ENCODE results near the gene SMARCA4.

DNA sequence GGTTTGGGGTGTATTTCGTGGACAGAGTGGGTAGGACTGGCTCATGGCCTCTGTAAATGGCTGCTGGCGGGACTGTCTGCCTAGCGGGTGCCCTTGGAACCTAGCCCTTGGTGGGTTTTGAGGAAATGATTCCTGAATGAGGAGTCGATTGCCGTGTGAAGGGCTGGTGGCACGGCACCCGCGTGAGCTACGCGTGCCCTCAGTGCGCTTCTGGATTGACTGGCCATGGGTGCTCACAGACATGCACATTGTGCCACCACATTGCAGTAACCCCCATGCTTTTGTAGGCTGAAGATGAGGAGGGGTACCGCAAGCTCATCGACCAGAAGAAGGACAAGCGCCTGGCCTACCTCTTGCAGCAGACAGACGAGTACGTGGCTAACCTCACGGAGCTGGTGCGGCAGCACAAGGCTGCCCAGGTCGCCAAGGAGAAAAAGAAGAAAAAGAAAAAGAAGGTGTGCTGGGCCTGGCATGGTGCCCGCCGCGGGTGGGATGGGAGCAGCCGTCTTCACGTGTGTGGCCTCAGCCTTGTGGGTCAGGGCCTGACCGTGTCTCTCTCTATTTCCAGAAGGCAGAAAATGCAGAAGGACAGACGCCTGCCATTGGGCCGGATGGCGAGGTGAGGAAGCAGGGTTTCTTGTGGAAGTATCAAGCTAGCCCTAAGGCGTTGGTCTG, 35.2 kb downstream of the SMARCA4 start:
- TF ChIP-seq, protein P1, sequence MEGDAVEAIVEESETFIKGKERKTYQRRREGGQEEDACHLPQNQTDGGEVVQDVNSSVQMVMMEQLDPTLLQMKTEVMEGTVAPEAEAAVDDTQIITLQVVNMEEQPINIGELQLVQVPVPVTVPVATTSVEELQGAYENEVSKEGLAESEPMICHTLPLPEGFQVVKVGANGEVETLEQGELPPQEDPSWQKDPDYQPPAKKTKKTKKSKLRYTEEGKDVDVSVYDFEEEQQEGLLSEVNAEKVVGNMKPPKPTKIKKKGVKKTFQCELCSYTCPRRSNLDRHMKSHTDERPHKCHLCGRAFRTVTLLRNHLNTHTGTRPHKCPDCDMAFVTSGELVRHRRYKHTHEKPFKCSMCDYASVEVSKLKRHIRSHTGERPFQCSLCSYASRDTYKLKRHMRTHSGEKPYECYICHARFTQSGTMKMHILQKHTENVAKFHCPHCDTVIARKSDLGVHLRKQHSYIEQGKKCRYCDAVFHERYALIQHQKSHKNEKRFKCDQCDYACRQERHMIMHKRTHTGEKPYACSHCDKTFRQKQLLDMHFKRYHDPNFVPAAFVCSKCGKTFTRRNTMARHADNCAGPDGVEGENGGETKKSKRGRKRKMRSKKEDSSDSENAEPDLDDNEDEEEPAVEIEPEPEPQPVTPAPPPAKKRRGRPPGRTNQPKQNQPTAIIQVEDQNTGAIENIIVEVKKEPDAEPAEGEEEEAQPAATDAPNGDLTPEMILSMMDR (IDR thresholded peaks at IDR 0.05), result no peak
- TF ChIP-seq POLR2A (IDR thresholded peaks at IDR 0.05), result no peak

Measured in Peyer's patch (tissue), 4 donors.